ENCODE data around the gene ZIC4.

Gene ZIC4

GRCh38 chr3:147404800-147405230 is 1.5 kb downstream of the ZIC4 start:
- DNase-seq: no peak

GRCh38 chr3:147404000-147404799 is 2.1 kb downstream of the ZIC4 start:
- no peak for DNase-seq

GRCh38 chr3:147403511-147403910 is 2.8 kb downstream of the ZIC4 start:
- DNase-seq: no peak

- no peak for DNase-seq
These were observed 4.2 kb downstream of the ZIC4 start for GRCh38 chr3:147402159-147402558.

DNA sequence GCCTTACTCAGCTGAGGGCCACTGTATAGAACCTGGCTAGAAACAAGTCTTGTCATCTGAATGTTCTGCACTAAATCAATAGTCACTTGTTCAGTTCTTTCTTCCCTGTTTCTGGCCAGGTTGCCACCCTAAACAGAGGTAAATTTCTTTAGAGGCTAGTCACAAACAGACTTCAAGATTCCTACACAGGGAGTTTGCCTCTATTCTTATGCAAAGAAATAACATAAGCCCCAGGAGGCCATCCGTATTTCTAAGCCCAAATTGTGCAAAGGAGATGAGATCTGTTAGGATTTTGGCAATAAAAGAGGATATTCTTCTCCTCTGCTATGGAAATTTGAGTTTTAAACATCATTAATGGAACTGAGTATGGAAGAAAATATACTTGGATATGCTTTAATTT is 4.9 kb downstream of the ZIC4 start:
- DNase-seq: no peak

DNA sequence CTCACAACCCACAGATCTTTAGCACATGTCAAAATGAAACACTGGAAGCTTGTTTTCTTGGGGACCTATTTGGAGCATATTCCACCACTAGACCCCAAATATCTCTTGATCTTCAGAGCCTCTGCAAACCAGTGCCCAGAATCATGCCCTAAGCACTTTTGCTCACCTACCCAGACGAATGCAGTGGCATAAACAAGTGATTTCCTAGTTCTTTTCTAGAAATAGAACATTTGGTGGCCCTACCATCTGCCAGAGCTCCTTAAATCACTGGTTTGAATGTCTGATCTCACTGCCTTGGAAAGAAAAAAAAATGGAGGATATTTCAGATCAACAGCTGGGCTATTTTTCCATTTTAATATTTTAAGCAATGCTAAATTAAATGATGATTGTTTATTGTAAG is 5.3 kb downstream of the ZIC4 start:
- no peak for DNase-seq

DNA sequence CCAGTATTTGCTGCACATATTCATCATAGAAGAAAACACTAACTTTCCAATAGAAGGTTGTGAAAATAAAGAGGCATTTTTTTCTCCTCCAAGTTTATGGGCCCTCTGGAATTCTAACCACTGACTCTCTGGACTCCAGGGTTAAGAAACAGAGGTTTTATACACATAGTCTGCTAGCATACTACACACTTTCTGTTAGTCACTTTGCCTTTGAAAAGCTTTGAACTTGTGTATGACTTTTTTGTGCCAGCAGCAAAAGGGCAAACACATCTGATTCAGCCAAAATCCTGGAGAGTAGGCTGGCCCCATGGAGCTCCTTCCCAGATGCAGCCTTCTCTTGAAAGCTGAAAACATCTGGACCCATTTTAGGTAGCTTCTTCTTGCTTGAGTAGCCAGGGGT is 6.2 kb downstream of the ZIC4 start:
- no peak for DNase-seq

DNA sequence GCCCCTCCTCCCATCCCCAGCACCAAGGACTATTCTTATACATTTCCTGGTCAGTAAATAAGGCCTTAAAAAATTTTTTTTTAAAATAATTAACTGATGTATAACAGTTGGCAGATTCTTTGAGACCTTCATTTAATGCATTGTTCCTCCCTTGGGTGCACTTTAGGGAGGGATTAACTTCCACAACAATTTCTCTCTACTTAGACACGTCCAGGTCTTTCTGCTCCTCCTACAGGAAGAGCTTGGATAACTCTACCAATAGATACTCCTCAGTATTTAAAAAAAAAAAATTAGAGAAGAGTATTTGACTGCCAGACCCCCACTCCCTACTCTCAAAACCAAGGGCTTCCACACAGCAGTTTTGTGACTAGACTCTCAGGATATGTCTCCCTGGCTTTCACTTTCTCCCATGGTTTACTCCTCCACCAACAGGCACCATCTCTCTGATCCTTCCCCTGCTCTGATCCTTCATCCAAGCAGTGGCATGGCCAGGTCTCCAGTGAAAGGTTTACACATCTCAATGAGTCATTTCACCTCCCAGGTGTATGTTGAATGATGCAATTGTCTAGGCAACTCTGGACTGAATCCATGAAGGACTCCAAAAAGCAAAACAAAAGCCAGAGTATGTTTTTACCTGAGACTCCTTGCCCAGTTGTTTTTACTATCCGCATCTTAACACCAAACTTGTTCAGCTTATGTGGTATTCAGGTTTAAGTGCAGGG is 7.4 kb downstream of the ZIC4 start:
- no peak for DNase-seq

DNA sequence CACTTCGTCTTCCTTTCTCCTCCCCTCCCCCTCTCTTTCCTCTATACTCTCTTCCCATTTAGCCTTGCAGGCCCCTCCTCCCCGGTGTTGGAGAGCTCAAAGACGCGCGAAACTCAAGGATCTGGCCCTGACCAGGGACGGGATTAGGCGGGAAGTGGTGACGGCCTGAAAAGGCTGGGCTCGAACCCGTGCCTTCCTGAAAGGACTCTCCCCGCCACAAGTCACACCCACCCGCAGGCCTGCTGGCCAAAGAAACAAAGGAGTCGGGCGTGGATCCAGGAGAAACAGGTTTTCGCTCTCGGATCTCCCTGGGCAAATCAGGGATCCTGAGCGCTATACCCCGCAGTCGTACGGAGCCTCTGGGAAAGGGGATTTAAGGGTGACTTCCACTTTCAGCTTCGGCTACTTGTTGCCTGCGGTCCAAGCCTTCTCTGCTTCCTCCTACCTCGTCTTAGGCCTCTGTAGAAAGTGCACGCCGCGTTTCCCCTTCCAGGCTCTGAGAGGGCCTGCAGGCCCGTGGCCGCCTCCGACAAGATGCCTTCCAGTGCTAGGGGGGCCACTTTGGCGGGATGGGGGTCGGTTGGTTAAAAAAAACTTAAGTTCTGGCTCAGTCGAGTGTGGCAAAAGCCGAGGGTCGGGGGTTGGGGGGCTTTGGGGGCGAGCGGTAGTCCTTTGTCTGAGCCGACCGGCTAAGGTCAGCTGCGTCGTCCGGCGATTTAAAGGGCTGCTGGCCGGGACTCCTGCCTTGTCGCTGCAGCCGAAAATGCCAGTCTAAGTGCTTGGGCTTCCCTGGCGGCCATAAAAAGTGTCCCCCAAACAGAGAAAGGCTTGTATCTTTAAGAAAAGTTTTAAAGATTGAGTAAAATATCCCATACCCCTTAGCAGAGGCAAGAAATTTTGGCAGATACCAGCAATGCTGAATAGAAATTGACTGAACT is 8.2 kb downstream of the ZIC4 start:
- no peak for DNase-seq

- DNase-seq: no peak
These were observed 9.0 kb downstream of the ZIC4 start for GRCh38 chr3:147397155-147397874.

- DNase-seq: no peak
These were observed 9.7 kb downstream of the ZIC4 start for GRCh38 chr3:147396712-147397046.

DNA sequence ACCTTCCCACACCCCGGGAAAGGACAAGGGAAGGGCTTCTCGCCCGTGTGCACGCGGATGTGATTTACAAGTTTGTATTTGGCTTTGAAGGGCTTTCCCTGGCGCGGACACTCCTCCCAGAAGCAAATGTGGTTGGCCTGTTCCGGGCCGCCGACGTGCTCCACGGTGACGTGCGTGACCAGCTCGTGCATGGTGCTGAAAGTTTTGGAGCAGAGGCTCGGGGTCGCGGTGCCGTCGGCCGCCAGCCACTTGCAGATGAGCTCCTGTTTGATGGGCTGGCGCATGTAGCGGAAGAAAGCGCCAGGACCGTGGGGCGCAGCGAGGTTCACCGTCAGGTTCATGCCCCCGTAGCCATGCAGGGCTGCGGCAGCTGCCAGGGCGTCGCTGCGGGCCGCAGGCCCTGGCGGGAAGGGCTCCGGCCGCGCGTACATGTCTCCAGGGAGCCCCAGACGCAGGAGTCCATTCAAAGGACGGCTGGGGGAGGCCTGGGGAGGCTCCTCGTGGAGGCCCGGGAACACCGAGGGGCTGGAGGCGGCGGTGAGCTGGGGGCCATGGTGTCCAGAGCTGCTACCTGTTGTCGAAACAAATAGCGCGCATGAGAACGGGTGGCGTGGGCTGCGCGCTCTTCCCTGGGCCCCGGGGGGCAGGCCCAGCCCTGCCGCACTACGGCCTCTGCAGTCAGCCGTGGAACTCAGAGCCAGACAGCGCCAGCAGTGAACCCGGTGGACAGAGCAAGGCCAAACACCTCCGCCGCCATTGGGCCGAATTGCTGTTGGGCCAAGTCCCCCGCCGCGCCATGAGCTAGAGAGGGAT is 10.2 kb downstream of the ZIC4 start:
- DNase-seq: no peak

DNA sequence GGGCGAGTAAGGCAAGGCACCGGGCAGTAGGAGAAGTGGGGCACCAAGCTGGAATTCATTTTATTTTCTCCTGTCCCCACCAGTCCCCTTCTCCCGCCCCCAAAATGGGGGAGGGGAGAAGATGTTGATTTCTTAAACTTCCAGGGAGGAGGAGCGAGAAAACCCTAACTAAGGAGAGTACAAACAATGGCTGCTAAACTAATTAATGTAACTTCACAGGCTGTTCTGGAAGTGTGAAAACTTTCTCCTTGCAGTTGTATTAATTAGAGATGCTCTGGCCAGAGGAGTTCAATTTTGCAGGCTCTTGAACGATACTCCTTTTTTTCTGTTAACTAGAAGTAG is 11.5 kb downstream of the ZIC4 start:
- DNase-seq: no peak

DNA sequence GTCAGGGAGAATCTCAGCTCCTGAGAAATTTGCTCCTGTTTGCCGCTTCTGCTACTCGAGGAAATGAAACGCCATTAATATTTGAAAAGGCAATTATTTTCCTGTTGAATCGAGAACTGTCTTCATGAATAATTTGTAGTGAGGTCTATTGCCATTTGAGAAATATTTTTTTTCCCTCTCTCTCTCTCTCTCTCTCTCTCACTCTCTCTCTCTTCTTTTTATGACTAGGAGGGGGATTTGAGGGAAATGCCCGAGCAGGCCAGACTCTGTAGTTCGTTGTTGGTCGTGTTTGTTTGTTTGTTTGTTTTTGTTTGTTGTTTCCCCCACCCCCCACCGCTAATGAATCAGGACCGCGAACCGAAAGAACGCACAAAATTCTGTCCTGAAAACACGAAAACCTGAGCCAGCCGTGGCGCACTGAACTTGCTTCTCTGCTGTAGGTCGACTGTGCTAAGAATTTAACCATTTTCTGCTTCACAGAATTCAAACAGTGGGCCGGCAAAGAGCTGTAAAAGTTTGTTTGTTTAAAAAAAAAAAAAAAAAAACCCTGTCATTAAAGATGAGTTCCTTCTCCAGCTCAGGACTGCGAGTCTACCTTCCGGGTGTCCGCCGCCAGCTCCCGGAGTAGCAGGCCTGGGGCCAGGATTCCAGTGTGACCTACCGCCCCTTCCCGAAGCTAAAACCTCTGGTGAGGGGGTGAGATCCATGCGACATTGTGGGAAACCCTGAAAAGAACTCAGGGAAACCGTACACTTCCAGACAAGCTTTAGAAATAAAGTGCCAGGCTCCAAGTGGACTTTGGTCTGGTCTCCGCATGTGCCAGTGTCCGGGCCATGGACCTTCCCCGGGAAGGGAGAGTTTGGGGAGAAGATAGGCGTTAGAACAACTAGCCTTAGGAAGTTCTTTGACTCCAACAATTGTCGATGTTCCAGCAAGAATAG is 12.1 kb downstream of the ZIC4 start:
- no peak for DNase-seq

DNA sequence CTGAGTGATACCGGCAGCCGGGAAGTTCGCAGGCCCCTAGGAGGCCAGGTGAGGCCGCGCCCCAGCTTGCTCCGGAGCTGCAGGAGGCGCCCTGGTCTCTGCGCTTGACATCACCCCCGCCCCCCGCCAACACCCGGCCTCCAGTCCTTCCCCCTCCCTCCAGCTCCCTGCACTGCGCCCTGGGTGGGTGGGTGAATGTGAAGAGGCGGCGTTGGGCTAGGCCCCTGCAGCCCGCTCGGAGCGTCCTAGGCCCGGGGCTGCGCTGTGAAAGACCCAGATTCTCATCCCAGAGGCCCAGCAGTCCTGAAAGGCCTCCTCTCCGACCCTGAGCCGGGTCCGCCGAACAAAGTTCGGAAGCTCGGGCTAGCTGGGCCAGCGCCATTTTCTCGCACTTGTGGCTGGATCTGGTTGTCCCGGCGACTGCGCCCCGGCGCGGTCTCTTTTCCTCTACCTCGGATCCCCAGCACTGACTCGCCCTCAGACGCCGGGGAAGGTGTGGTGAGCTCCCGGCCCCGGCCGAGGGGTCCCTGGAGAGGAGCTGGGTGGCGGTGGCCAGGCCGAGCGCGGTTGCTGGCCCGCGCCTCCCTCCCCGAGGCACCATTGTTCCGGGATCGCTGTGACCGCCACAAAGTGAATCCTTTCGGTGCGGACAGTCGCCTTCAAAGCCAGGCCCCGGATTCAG is 12.9 kb downstream of the ZIC4 start:
- DNase-seq: no peak

GRCh38 chr3:147392625-147392946 is 13.8 kb downstream of the ZIC4 start:
- DNase-seq: no peak

GRCh38 chr3:147391781-147392624 is 14.3 kb downstream of the ZIC4 start:
- DNase-seq: no peak

DNA sequence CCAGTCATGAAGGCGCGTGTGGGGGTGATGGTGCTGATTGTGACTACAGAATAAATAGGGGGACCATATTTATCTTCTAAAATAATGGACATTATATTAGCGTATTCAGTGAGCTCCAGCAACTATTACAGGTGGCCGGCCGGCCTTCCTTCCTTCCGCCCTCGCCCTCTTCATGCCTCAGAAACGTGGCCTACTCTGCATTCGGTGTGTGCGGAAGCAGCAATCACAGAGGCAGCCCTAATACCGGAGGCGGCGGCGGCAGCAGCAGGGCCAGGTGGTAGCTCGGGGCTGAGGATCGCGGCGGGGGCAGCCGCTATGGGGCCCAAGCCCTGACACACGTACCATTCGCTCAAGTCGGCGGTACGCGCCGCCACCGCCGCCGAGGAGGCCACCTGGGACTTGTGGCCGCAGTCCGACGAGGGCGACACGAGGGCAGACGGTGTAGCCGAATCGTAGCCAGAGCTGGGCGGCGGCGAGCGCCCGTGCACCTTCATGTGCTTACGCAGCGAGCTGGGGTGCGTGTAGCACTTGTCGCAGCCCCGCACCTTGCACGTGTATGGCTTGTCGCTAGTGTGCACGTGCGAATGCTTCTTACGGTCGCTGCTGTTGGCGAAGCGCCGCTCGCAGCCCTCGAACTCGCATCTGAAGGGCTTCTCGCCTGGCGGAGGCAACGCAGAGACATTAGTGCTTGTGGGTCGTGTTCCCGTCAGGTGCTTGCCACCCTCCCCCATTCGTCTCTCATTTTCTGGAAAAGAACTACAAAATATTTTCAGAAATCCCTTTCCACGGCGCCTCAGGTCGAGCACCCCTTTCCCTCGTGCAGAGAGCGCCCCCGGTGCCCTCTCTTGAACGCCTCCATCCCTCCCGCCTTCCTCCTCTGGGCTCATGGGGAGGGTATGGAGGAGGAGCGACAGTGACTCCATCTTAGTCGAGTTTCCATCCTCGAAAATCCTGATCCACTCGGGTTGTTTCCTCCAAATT is 15.5 kb downstream of the ZIC4 start:
- DNase-seq: no peak

All from NK-92 treated with Interleukin-12 subunit alpha and Interleukin-12 subunit beta, amount 100 ng/mL, for 24 hours (cell line).